KOPT-K1 (cell line): ENCODE results near the gene DDX21.
"Not testable (repeated sequence)": the region's sequence is repeated elsewhere in the genome, so short reads cannot be mapped to it uniquely, and the experiment has no call there.

Experiments used
- H3K27ac ChIP-seq: fragments of 200-600 bp; sonication (generic); 2 replicates; pipeline ENCODE4 v1.5.1; 2016; ENCODE audit warnings: antibody characterized with exemption, mild to moderate bottlenecking, low read depth, low read length; ENCODE audit not compliant: poor library complexity, severe bottlenecking
- H3K36me3 ChIP-seq: fragments of 200-600 bp; sonication (generic); 2 replicates; pipeline ENCODE4 v1.5.1; 2017; ENCODE audit warnings: antibody characterized with exemption, mild to moderate bottlenecking, low read length, moderate library complexity; ENCODE audit not compliant: insufficient read depth
- H3K9me3 ChIP-seq: fragments of 200-600 bp; sonication (generic); 2 replicates; pipeline ENCODE4 v1.5.1; 2017; ENCODE audit warnings: antibody characterized with exemption, low read length, mild to moderate bottlenecking; ENCODE audit not compliant: insufficient read depth, poor library complexity, severe bottlenecking

DDX21 gene

DNA sequence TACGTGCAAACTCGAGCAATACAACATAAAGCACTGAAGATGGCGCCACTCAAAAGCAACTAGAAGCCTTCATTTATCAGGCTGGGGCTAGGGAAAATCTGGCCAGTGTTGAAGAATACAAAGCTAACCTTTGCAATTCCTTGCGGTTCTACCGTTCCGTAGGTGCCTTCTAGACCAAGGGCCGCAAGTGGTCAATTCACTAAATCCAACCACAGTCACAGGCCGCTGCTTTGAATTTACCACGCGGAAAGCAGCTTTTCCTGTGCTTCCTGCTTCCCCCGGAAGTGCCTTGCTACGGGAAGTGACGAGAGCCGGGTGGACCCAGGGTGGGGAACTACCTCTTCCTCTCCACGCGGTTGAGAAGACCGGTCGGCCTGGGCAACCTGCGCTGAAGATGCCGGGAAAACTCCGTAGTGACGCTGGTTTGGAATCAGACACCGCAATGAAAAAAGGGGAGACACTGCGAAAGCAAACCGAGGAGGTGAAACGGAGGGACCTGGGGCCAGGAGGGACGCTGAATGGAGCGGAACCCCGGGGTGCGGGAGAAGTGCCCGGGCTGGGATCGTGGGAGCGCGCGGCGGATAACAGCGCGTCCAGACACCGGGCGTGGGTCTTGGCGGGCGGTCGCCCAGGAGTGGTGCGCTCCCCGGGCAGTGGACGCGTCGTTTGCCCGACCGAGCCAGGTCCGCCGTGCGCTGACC lies at the start of gene DDX21:
TSS of gene DDX21 (plus strand) at position 339 of the 701 bp plus-strand sequence. CDS start at position 395, 56 bp downstream.
- Histone ChIP-seq H3K9me3 (no peaks in the 10 kb centered on the region), H3K36me3 (peaks cover 52% of the 10 kb centered on the region), H3K27ac (peak within 1 kb of the TSS; percentile 76)

DNA sequence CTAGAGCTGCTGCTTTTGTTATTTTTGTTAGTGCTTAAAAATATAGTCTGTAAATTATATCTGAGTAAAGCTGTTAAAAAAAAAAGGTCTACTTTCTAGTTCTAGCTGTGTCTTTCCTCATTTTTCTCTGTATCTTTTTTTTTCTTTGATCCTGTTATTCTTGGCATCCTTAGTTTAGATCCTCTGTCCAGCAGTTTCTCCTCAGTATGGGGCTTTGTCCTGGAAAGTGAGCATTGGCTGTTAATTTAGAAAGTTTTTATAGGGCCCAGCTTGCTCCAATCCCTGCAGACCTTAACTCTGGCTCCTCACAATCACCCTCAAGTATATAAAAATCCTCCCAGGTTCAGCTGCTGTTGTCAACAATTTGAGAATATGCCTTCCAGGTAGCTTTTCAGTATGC lies 31.4 kb upstream of the DDX21 start:
- Histone ChIP-seq H3K9me3 (no peaks in the 10 kb centered on the region), H3K27ac (no peak overlapping the region), H3K36me3 (peaks cover 96% of the 10 kb centered on the region)

DNA sequence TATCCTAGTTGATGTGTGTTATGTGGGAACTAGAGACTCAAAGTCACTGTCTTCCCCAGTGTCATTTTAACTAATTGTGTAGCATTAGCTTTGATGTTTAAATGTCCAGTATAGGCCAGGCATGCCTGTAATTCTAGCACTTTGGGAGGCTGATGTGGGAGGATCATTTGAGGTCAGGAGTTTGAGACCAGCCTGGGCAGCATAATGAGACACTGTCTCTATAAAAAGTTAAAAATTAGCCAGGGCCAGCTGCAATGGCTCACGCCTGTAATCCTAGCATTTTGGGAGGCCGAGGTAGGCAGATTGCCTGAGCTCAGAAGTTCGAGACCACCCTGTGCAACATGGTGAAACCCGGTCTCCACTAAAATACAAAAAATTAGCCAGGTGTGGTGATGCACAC lies 30.5 kb upstream of the DDX21 start:
- no peaks in the 10 kb centered on the region for H3K9me3 ChIP-seq
- peaks cover 96% of the 10 kb centered on the region for H3K36me3 ChIP-seq
- H3K27ac ChIP-seq: no peak overlapping the region

DNA sequence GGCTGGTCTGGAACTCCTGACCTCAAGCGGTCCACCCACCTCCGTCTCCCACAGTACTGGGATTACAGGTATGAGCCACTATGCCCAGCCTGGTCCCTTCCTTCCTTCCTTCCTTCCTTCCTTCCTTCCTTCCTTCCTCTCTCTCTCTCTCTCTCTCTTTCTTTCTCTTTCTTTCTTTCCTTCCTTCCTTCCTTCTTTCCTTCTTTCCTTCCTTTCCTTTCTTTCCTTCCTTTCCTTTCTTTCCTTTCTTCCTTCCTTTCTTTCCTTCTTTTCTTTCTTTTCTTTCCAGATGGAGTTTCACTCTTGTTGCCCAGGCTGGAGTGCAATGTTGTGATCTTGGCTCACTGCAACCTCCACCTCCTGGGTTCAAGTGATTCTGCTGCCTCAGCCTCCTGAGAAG lies 26.8 kb upstream of the DDX21 start:
- peaks cover 96% of the 10 kb centered on the region for H3K36me3 ChIP-seq
- H3K27ac ChIP-seq, H3K9me3 ChIP-seq: not testable (repeated sequence)

DNA sequence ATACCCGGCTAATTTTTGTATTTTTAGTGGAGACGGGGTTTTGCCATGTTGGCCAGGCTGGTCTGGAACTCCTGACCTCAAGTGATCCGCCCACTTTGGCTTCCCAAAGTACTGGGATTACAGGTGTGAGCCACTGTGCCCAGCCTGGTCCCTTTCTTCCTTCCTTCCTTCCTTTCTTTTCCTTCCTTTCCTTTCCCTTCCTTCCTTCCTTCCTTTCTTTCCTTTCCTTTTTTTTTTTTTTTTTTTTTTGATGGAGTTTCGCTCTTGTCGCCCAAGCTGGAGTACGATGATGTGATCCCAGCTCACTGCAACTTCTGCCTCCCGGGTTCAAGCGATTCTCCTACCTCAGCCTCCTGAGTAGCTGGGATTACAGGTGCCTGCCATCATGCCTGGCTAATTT lies 26.1 kb upstream of the DDX21 start:
- peaks cover 96% of the 10 kb centered on the region for H3K36me3 ChIP-seq
- not testable (repeated sequence) for H3K9me3 ChIP-seq, H3K27ac ChIP-seq

DNA sequence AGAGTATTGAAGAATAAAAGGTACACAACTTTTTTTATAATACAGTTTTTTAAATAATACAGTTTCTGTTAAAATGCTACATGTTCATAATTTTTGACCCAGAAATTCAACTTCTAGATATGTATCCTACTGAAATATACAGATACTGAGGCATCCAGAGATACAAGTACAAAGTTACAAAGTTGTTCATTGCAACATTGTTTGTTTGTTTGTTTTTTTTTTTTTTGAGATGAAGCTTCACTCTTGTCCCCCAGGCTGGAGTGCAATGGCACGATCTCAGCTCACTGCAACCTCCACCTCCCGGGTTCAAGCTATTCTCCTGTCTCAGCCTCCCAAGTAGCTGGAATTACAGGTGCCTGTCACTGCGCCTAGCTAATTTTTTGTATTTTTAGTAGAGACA lies 23.1 kb upstream of the DDX21 start:
- not testable (repeated sequence) for H3K9me3 ChIP-seq, H3K27ac ChIP-seq
- H3K36me3 ChIP-seq: peaks cover 95% of the 10 kb centered on the region

DNA sequence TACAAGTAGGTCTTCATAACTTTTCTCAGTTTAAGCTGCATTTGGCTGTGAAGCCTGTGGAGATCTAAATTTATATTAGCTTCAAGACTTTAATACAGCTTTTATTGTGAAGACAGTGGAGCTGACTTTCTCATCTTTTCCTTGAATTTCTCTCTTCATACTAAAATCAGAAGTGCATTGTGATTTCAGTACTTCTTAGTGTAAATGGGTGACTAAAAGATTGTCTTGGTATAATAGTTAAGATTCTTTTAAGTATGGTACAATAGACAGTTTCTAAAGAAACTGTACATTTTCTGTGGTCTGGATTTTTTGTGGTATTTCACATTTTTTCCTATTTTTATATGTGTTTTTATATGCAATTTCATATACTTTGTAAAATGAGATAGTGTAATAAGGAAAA lies 21.0 kb upstream of the DDX21 start:
- H3K36me3 ChIP-seq: peaks cover 96% of the 10 kb centered on the region

DNA sequence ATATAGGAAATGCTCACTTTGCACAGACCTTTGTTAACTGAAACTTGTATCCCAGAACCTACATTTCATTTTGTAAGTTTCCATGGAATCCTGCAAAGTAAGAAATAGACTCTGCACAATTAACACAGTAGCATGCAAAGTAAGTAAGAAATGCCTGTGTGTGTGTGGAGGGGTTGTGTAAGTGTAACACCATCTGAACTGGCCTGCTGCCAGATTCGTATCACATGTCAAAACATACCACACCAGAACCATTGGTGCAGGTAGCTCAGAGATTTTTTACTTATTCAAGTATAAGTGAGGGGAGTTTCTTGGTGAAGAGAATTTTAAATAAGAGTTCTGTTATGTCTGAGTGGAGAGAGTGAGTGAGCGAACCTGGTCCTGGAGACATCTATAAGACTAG lies 17.9 kb upstream of the DDX21 start:
- H3K9me3 ChIP-seq: no peaks in the 10 kb centered on the region
- H3K36me3 ChIP-seq: peaks cover 96% of the 10 kb centered on the region
- H3K27ac ChIP-seq: no peak overlapping the region

More for the DNA sequence above, 21.0 kb upstream of the DDX21 start:
- Histone ChIP-seq H3K27ac (no peak overlapping the region), H3K9me3 (no peaks in the 10 kb centered on the region)

DNA sequence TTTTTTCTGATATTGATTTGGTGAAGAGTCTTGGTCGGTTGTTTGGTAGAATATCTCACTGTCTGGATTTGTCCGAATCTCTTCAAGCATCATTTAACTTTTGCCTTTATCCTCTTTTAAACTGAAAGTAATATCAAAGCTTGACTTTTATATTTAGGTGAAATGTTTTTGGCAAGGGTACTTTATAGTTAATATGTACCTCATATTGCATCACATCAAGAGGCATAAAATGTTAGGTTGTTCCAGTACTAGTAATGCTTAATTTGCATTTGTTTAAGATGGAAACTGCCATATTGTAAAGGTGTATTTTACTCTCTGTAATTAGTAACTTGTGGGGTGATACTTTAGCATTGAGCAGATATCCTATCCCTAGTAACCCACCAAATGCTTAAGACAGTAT lies 17.1 kb upstream of the DDX21 start:
- Histone ChIP-seq H3K36me3 (peaks cover 97% of the 10 kb centered on the region), H3K27ac (no peak overlapping the region), H3K9me3 (no peaks in the 10 kb centered on the region)

DNA sequence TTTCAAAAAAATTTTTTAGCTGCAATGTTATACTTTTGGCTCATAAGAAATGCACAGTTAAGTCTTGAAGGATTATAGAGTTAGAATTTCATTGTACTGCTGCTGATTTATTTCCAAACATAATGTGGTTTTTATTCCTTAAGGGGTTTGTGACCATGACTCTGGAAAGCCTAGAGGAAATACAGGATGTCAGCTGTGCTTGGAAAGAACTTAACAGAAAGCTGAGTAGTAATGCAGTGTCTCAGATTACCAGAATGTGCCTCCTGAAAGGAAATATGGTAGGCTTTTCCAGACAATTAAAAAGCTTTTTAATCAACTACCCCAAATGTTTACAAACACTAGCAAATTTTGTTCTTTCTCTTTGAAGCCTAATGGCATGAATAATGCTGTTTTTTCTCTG lies 15.1 kb upstream of the DDX21 start:
- peaks cover 97% of the 10 kb centered on the region for H3K36me3 ChIP-seq
- not testable (repeated sequence) for H3K9me3 ChIP-seq, H3K27ac ChIP-seq

DNA sequence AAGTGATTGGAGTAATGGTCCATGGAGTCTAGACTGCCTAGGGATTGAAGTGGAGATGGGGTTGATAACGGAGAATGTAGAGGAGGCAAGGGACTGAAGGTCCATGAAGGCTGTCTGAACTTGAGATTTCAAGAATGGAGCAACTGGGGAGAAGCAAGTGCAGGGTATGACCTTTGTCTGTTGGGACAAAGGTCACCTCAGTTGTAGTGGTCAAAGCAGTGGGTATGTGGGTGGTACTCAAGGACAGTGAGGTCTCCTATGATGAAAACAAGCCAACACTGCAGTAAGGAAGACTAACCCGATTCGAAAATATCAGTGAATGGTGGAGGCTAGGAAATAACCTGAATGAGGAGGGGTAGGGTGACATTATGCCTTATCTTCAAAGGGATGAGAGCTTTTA lies 5.4 kb upstream of the DDX21 start:
- H3K36me3 ChIP-seq: peaks cover 75% of the 10 kb centered on the region
- no peaks in the 10 kb centered on the region for H3K9me3 ChIP-seq
- no peak overlapping the region for H3K27ac ChIP-seq

DNA sequence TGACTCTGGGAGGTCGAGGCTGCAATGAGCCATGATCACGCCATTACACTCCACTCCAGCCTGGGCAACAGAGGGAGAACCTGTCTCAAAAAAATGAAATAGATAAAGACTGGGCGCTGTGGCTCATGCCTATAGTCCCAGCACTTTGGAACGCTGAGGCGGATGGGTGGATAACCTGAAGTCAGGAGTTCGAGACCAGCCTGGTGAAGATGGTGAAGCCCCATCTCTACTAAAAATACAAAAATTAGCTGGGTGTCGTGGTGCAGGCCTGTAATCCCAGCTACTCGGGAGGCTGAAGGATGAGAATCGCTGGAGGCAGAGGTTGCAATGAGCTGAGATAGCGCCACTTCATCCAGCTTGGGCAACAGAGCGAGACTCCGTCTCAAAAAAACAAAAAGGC lies 1.1 kb upstream of the DDX21 start:
- Histone ChIP-seq H3K9me3 (no peaks in the 10 kb centered on the region), H3K27ac (peak overlapping the region; percentile 76), H3K36me3 (peaks cover 52% of the 10 kb centered on the region)

DNA sequence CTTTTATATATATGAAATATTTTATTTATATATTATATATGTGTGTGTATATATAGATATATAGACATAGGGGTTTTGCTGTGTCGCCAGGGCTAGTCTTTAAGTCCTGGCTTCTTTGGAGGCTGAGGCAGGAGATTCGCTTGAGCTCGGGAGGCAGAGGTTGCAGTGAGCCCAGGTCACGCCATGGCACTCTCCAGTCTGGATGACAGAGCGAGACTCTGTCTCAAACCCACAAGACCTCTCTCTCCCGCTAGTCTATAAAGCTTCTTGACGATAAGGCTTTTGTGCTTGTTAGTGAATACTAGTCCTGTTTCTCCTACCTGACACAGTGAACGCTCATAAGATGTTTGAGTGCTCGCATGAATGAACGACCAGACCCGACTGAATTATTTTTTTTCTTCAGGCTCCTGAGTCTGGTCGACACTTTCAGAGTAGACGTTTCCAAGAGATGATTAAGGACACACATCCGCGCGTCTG lies 577 bp upstream of the DDX21 start:
- H3K27ac ChIP-seq: peak overlapping the region; percentile 76
- H3K36me3 ChIP-seq: peaks cover 52% of the 10 kb centered on the region
- no peaks in the 10 kb centered on the region for H3K9me3 ChIP-seq

DNA sequence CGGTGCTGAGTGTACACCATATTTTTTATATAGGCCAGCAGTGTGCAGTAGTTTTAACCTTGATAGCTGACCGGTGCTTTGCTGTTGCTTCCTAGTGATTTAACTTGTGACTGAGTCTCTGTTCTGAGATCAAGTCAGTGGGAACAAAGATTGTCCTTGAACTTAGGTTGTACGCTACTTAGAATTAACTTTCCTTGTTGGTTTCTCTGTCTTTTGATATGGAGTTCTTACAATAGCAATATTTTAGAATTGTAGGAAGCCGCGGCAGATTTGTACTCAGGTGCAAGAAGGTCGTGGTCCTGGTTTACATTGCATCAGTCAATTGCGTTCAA lies 1.3 kb downstream of the DDX21 start:
- peak overlapping the region; percentile 76 for H3K27ac ChIP-seq
- H3K36me3 ChIP-seq: peaks cover 56% of the 10 kb centered on the region

DNA sequence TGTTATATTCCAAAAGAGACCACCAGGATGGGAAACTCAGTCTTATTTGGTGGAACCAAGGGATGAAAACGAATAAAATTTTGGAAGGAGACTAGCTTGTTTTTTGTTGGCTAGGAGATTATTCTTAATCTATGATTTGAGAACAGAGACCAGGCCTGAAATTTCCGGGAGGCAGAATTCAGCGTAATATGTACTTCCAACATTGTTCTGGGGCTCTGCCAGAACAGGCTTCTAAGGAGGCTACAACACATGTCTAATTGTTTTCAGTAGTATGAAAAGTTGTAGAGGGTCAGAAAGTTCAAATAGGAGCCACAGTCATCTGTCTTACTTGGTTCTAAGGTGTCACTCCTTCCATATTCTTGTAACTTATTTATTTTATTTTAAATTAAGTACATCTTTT lies 1.7 kb downstream of the DDX21 start:
- peak overlapping the region; percentile 76 for H3K27ac ChIP-seq
- peaks cover 56% of the 10 kb centered on the region for H3K36me3 ChIP-seq
- no peaks in the 10 kb centered on the region for H3K9me3 ChIP-seq

More for the DNA sequence above, 1.3 kb downstream of the DDX21 start:
- no peaks in the 10 kb centered on the region for H3K9me3 ChIP-seq

DNA sequence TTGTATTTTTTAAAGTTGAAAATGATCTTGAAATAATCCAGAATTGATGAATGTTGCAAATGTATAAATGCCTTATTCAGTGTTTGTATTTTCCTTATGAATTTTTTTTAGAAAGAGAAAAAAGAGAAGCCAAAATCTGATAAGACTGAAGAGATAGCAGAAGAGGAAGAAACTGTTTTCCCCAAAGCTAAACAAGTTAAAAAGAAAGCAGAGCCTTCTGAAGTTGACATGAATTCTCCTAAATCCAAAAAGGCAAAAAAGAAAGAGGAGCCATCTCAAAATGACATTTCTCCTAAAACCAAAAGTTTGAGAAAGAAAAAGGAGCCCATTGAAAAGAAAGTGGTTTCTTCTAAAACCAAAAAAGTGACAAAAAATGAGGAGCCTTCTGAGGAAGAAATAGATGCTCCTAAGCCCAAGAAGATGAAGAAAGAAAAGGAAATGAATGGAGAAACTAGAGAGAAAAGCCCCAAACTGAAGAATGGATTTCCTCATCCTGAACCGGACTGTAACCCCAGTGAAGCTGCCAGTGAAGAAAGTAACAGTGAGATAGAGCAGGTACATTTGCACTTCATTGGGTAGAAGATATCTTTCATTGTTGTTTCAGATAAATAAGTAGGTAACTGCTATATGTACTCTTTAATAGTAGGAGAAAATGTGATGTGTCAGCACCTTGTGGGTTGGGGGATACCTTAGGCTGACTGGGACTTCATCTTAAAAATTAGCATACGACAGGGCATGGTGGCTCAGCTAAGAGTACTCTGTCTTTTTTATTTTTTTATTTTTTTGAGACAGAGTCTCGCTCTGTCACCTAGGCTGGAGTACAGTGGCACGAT lies 3.9 kb downstream of the DDX21 start:
- Histone ChIP-seq H3K27ac (no peak overlapping the region), H3K9me3 (no peaks in the 10 kb centered on the region), H3K36me3 (peaks cover 70% of the 10 kb centered on the region)
